Right lobe of liver (tissue), 6 donors: Measurements from ENCODE around the gene NLRC5. TPM values are rescaled to one million over a fixed set of nuclear protein-coding genes. Genes with fewer than 3 reads are reported as not detected.
"Not testable (repeated sequence)": the region's sequence is repeated elsewhere in the genome, so short reads cannot be mapped to it uniquely, and the experiment has no call there.

ENCODE experiments used
- ATAC-seq, 4 donors: fragments of 200-7000 bp; cut with Tn5 transposase; one replicate each; pipeline ENCODE4 v1.9.1; 2020; ENCODE audit warnings: mild to moderate bottlenecking in 4 of 4, moderate library complexity in 4 of 4
- DNase-seq, 3 donors: peaks; one replicate each; pipeline ENCODE4 v3.0.0-alpha.2; 2020
- H3K27ac ChIP-seq, 3 donors: fragments of 200-600 bp; one replicate each; pipeline ENCODE4 v1.8.0; 2022
- H3K27me3 ChIP-seq, 2 donors: fragments of 200-600 bp; one replicate each; pipeline ENCODE4 v1.8.0; 2022
- H3K36me3 ChIP-seq, 4 donors: fragments of 200-600 bp; sonication (generic) in 1 of 4; one replicate each; pipeline versions ENCODE4 v1.5.1 to v1.8.0; 2017 to 2022; ENCODE audit warnings: control low read depth in 1 of 4
- H3K4me1 ChIP-seq, 4 donors: fragments of 200-600 bp; sonication (generic) in 1 of 4; one replicate each; pipeline versions ENCODE4 v1.5.1 to v1.8.0; 2017 to 2022; ENCODE audit warnings: control low read depth in 1 of 4
- H3K4me3 ChIP-seq, 3 donors: fragments of 200-600 bp; one replicate each; pipeline ENCODE4 v1.8.0; 2022
- H3K9me3 ChIP-seq, 4 donors: fragments of 200-600 bp; sonication (generic) in 1 of 4; one replicate each; pipeline versions ENCODE4 v1.5.1 to v1.8.0; 2017 to 2022; ENCODE audit warnings: control low read depth in 1 of 4
- POLR2A ChIP-seq: fragments of 450-650 bp; IDR thresholded peaks from one replicate; pipeline ENCODE4 v1.6.1; 2017; ENCODE audit warnings: antibody characterized with exemption, mild to moderate bottlenecking
- WGBS: methylation state at CpG from one replicate; pipeline ENCODE4 v1.1.6; 2018; ENCODE audit warnings: low coverage, low lambda C conversion rate; ENCODE audit not compliant: insufficient coverage; ENCODE audit errors: missing lambda C conversion rate; 5-methylcytosine and 5-hydroxymethylcytosine counted together
- intact Hi-C, 2 donors: fragments of 100-400 bp; cut with DNase I; formaldehyde crosslinking; loops; one replicate each; pipeline versions ENCODE4 v1.11.2 to v1.14.1; 2022
- total RNA-seq, 6 experiments: library from RNA; depleted of rRNA in 2 of 6; stranded (reverse); fragments of >200 nt in 2 of 6; fragmentation: NEBNext Ultra II Directional in 3 of 6; extraction: Animal tissue kit (Norgen Biotek cat#: 25700) in 3 of 6; gene quantifications; one replicate each; pipeline versions ENCODE4 v1.1.0 to v1.2.4, GENCODE V29; 2016 to 2023
- TF ChIP-seq, protein P1 (sequence below), 4 donors: fragments of 200-600 bp in 3 of 4; fragments of 450-650 bp in 1 of 4; IDR thresholded peaks; one replicate each; pipeline versions ENCODE4 v1.5.1 to v1.8.0; 2016 to 2022; ENCODE audit warnings: antibody characterized with exemption in 4 of 4, mild to moderate bottlenecking in 2 of 4
- donor health status: DM: no; HTN: yes; CAD: no.
- donor health status: DM: no; HTN: no; CAD: no.
- donor health status: DM: no; HTN: no; CAD: no.
- donor health status: DM: no; HTN: yes; CAD: no.
- donor health status: DM: no; HTN: yes; CAD: no.

NLRC5 gene
- total RNA-seq, 6 experiments from 2014 or later = 4.6 to 25.2 (median 13.3) TPM

DNA sequence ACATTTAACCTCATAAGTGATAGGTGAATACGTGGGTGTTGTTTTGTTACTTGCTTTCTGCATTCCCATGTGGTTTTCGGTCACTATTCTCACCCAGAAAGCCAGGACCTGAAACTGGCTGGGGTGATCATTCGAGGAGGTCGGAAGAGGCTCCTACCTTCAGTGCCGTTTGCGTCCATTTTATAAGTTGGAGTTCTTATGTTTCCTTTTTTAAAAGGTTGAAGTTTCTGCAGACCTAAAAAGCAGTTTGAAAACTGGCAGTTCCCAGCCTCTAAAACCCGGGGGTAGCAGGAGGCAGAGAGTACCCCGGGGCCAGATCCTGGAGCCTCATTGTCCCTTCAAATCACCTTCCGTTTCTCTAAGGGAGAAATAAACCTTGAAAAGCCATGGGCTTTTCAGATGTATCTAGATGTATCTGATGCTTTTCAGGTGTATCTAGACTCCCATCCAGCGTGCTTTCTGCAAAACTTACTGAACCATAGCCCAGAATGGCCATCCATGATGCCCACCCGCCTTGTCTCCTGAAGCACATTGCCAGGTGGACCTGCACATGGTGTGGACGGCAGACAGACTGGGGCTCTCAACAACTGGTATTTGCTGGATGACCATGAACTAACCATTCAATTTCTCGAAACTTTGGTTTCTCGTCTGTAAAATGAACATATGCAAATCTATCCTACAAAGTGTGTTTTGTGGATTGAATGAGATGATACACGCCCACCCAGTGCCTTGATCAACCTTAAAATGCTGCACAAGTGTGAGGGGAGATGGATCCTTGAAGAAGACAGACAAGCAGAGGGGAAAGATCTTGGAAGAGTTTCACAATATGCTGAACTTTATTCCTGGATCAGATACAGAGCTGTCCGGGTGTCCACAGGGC is 1.3 kb downstream of the NLRC5 start:
- 64% methylated on average over 13 of the region's 16 CpGs for WGBS

DNA sequence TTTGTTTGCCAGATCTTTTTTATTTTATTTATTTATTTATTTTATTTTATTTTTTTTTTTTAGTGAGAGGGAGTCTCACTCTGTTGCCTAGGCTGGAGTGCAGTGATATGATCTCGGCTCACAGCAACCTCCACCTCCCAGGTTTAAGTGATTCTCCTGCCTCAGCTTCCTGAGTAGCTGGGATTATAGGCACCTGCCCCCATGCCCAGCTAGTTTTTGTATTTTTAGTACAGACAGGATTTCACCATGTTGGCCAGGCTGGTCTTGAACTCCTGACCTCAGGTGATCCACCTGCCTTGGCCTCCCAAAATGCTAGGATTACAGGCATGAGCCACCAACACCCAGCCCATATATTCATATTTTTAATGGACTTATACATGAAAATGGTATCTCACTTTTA is 3.1 kb downstream of the NLRC5 start:
- H3K4me3 ChIP-seq, H3K9me3 ChIP-seq, H3K27me3 ChIP-seq, ATAC-seq, intact Hi-C loops, H3K36me3 ChIP-seq, H3K27ac ChIP-seq: not testable (repeated sequence)
- peak in 1 of 3 donors; percentile 26 for DNase-seq
- peaks cover 0 to 19% (median 0%) of the 10 kb centered on the region in 4 donors for H3K4me1 ChIP-seq
- 88% methylated on average over 1 of the region's 1 CpG for whole genome bisulfite sequencing

More for the DNA sequence above, 1.3 kb downstream of the NLRC5 start:
- Histone ChIP-seq H3K4me3 (peak overlapping the region in 2 of 3 donors; percentile 63 to 76), H3K36me3 (no peaks in the 10 kb centered on the region), H3K9me3 (no peaks in the 10 kb centered on the region), H3K4me1 (peaks cover 0 to 19% (median 0%) of the 10 kb centered on the region in 4 donors), H3K27me3 (no peaks in the 10 kb centered on the region), H3K27ac (no peak overlapping the region)
- TF ChIP-seq, protein P1, sequence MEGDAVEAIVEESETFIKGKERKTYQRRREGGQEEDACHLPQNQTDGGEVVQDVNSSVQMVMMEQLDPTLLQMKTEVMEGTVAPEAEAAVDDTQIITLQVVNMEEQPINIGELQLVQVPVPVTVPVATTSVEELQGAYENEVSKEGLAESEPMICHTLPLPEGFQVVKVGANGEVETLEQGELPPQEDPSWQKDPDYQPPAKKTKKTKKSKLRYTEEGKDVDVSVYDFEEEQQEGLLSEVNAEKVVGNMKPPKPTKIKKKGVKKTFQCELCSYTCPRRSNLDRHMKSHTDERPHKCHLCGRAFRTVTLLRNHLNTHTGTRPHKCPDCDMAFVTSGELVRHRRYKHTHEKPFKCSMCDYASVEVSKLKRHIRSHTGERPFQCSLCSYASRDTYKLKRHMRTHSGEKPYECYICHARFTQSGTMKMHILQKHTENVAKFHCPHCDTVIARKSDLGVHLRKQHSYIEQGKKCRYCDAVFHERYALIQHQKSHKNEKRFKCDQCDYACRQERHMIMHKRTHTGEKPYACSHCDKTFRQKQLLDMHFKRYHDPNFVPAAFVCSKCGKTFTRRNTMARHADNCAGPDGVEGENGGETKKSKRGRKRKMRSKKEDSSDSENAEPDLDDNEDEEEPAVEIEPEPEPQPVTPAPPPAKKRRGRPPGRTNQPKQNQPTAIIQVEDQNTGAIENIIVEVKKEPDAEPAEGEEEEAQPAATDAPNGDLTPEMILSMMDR (IDR thresholded peaks at IDR 0.05) = no peak
- no peak for TF ChIP-seq POLR2A
- peak in 1 of 3 donors; percentile 27 for DNase-seq
- no peak for ATAC-seq
- intact Hi-C loops = no loop called here

DNA sequence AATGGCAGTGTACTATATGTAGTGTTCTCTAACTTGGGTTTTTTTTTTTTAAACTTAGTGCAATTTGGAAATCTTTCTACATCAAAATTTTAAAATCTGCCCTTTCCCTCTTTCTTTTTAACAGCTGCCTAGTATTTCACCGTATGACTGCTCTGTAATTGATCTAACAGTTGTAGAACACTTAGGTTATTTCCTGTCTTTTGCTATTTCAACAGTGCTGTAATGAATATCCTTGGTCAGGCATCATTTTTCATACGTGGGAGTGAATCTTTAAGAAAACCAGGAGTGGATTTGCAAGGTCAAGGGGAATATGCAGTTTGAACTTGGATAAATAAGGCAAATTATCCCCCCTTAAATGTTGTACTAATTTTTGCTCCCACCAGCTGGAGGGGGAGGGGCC is 3.8 kb downstream of the NLRC5 start:
- H3K4me3 ChIP-seq = no peak overlapping the region
- no peaks in the 10 kb centered on the region for H3K9me3 ChIP-seq
- no peak for ATAC-seq
- no peak overlapping the region for H3K27ac ChIP-seq
- intact Hi-C loops = no loop called here
- peaks cover 0 to 19% (median 0%) of the 10 kb centered on the region in 4 donors for H3K4me1 ChIP-seq
- TF ChIP-seq POLR2A = no peak
- TF ChIP-seq, protein P1 (IDR thresholded peaks at IDR 0.05) = no peak
- no peaks in the 10 kb centered on the region for H3K36me3 ChIP-seq
- 33% methylated on average over 2 of the region's 2 CpGs for WGBS
- no peak for DNase-seq
- H3K27me3 ChIP-seq = no peaks in the 10 kb centered on the region

DNA sequence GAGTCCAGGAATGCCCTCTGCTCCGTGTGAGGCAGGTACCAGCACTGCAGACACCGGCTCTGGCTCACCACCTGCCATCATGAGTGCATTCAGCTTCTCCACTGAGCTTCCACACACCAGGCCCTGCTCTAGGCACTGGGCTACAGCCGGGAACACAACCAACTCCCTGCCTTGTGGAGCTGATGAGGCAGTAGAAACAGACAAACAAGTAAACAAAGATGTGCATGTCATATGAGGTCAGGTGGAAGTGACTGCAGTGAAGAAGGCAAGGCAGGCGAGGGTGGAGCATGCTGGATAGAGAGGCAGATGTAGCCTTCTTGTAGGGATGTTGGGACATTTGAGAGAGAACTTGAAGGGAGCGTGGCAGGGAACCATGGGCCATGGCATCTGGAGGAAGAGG is 5.0 kb downstream of the NLRC5 start:
- no peaks in the 10 kb centered on the region for H3K9me3 ChIP-seq
- intact Hi-C loops = no loop called here
- no peak overlapping the region for H3K4me3 ChIP-seq
- WGBS = 64% methylated on average over 3 of the region's 5 CpGs
- TF ChIP-seq, protein P1 (IDR thresholded peaks at IDR 0.05) = no peak
- no peak for TF ChIP-seq POLR2A
- peak in 1 of 3 donors; percentile 39 for DNase-seq
- no peak overlapping the region for H3K27ac ChIP-seq
- no peaks in the 10 kb centered on the region for H3K27me3 ChIP-seq
- H3K4me1 ChIP-seq = peaks cover 0 to 12% (median 0%) of the 10 kb centered on the region in 4 donors
- no peak for ATAC-seq
- no peaks in the 10 kb centered on the region for H3K36me3 ChIP-seq

DNA sequence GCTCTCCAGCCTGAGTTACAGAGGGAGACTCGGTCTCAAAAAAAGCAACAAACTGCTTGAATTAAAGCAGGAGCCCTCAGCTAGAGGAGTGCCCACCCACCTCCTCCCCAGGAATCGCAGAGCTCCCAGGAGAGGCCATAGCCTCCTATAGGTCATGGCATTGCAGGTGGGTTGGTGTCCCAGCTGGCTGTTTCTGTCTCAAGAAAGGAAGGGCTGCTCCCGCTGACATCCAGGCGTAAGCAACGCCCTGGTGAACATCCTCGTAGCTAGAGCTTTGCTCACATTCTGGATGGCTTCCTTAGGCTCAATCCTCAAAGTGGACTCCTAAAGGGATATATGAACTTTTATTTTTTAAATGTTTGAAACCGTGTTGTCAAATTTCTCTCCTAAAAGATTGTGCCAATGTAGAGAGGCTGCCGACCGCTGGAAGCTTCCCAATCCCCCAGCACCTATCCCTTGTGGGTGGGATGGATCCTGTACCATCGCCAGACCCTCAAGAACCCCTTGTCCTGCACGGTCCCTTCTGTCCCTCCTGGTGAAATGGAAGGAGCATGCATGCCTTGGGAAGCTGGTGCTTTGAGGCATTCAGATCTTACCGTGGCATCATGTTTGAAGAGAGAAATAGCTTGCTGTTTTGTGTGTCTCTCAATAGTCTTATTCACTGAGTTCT is 5.9 kb downstream of the NLRC5 start:
- intact Hi-C loops = no loop called here
- ATAC-seq (no peak), DNase-seq (peak in 1 of 3 donors; percentile 36)
- no peak for TF ChIP-seq POLR2A
- TF ChIP-seq, protein P1 (IDR thresholded peaks at IDR 0.05) = no peak
- H3K36me3 ChIP-seq = no peaks in the 10 kb centered on the region
- H3K27ac ChIP-seq = no peak overlapping the region
- H3K9me3 ChIP-seq = no peaks in the 10 kb centered on the region
- peaks cover 0 to 6% (median 0%) of the 10 kb centered on the region in 4 donors for H3K4me1 ChIP-seq
- no peaks in the 10 kb centered on the region for H3K27me3 ChIP-seq
- 82% methylated on average over 8 of the region's 12 CpGs for WGBS
- H3K4me3 ChIP-seq = no peak overlapping the region
